Dedifferentiated amniotic fluid mesenchymal stem cell (primary cell): Measurements from ENCODE around the gene NDOR1.
A peak's percentile ranks its signal among the peaks of the same experiment; 100 is the strongest.

Experiments
- DNase-seq: peaks from one replicate; pipeline ENCODE4 v3.0.0-alpha.2; 2016; ENCODE audit errors: extremely low spot score

NDOR1 gene

GRCh38 chr9:137220317-137221094 lies 15.0 kb downstream of the NDOR1 start:
- DNase-seq = no peak

GRCh38 chr9:137221095-137221505 lies 15.6 kb downstream of the NDOR1 start:
- no peak for DNase-seq

- DNase-seq = no peak
Measured at GRCh38 chr9:137221506-137222111, 16.1 kb downstream of the NDOR1 start.

GRCh38 chr9:137222190-137223077 lies 16.9 kb downstream of the NDOR1 start, which contains the start of gene RNF208:
Gene RNF208 (minus strand): TSS chr9:137222240. CDS start chr9:137221212, 1,028 bp downstream.
- no peak for DNase-seq

- DNase-seq = peak; percentile 99
Measured at GRCh38 chr9:137223078-137223970, 17.8 kb downstream of the NDOR1 start.

- DNase-seq = no peak
Measured at GRCh38 chr9:137224830-137225694, 19.6 kb downstream of the NDOR1 start, which contains the start of gene CYSRT1. Gene CYSRT1 (plus strand): TSS chr9:137225174. CDS start chr9:137225622, 448 bp downstream.

GRCh38 chr9:137225699-137226331 lies 20.3 kb downstream of the NDOR1 start:
- no peak for DNase-seq

- no peak for DNase-seq
Measured at GRCh38 chr9:137226338-137227053, 21.0 kb downstream of the NDOR1 start.

GRCh38 chr9:137227054-137227852 lies 21.8 kb downstream of the NDOR1 start, which contains the start of gene RNF224:
Gene RNF224 (plus strand): TSS chr9:137227502. CDS start chr9:137228336, 834 bp downstream.
- DNase-seq = peak; percentile 51

GRCh38 chr9:137227853-137228505 lies 22.5 kb downstream of the NDOR1 start:
- DNase-seq = no peak

GRCh38 chr9:137228506-137228967 lies 23.0 kb downstream of the NDOR1 start:
- DNase-seq = no peak

- DNase-seq = no peak
Measured at GRCh38 chr9:137228968-137229896, 23.7 kb downstream of the NDOR1 start.

GRCh38 chr9:137229903-137230704 lies 24.6 kb downstream of the NDOR1 start:
- DNase-seq = no peak

- DNase-seq = no peak
Measured at GRCh38 chr9:137230705-137231371, 25.3 kb downstream of the NDOR1 start, which contains the start of gene SLC34A3. Gene SLC34A3 (plus strand): TSS chr9:137230901. CDS start chr9:137231703, 802 bp downstream.
